ENCODE measurements around the gene AMBRA1. TPM values are rescaled to one million over a fixed set of nuclear protein-coding genes. Genes with fewer than 3 reads are reported as not detected.

Gene AMBRA1
- total RNA-seq, 1 experiment from 2014 or later: 15.8 TPM

GRCh38 chr11:46369458-46370152 lies 224.2 kb downstream of the AMBRA1 start:
- peak; percentile 87 for ATAC-seq
- H3K4me3 ChIP-seq (ENCODE audit: low read length): no peak overlapping the region
- TF ChIP-seq EZH2 (IDR thresholded peaks at IDR 0.05; ENCODE audit: low read length, unreplicated experiment): no peak
- TF ChIP-seq CTCF (conservative IDR thresholded peaks at IDR 0.05; ENCODE audit: low read depth, low read length): peak; percentile 80
- TF ChIP-seq EZH2phosphoT487 (IDR thresholded peaks at IDR 0.05; ENCODE audit: borderline replicate concordance, low read length): no peak
- H3K9ac ChIP-seq (ENCODE audit: low read length): no peak overlapping the region
- H3K9me3 ChIP-seq (ENCODE audit: low read length): no peaks in the 10 kb centered on the region
- H3K27me3 ChIP-seq (ENCODE audit: low read length): no peaks in the 10 kb centered on the region
- H3K79me2 ChIP-seq (ENCODE audit: low read length): peaks cover 5% of the 10 kb centered on the region; the same call in 1 of the 2 replicates
- H3K4me2 ChIP-seq (ENCODE audit: low read length): no peak overlapping the region
- H3F3A ChIP-seq (ENCODE audit: low read length, unreplicated experiment): no peaks in the 10 kb centered on the region
- H3K36me3 ChIP-seq (ENCODE audit: low read depth, low read length): peaks cover 5% of the 10 kb centered on the region; the same call in 1 of the 2 replicates
- intact Hi-C loops (cut with micrococcal nuclease): loop anchor here (5.0 kb wide), 1 partner anchor 122 kb away; no protein-coding TSS in a partner anchor
- no peak overlapping the region for H2AFZ ChIP-seq (ENCODE audit: low read length)
- no peaks in the 10 kb centered on the region for H3K9me2 ChIP-seq (replicated peaks; ENCODE audit: low read length)
- ChIA-PET CTCF (no interaction called here), POLR2A (ENCODE audit: unreplicated experiment) (no interaction called here)
- BruUV-seq (replicated peaks): no TSS peak
- peak; percentile 66 for DNase-seq
- H3K27ac ChIP-seq (ENCODE audit: low read length): no peak overlapping the region
- no peaks in the 10 kb centered on the region; the same call in 1 of the 2 replicates for H3K4me1 ChIP-seq (ENCODE audit: insufficient read depth, low read length)
- H4K20me1 ChIP-seq (ENCODE audit: low read length): no peaks in the 10 kb centered on the region

GRCh38 chr11:46367916-46368267 lies 225.9 kb downstream of the AMBRA1 start:
- no peak overlapping the region for H2AFZ ChIP-seq (ENCODE audit: low read length)
- no peak overlapping the region for H3K9ac ChIP-seq (ENCODE audit: low read length)
- DNase-seq (no peak), ATAC-seq (no peak)
- H3K4me1 ChIP-seq (ENCODE audit: insufficient read depth, low read length): peaks cover 17% of the 10 kb centered on the region
- no peak overlapping the region for H3K4me2 ChIP-seq (ENCODE audit: low read length)
- H4K20me1 ChIP-seq (ENCODE audit: low read length): no peaks in the 10 kb centered on the region
- peaks cover 12% of the 10 kb centered on the region; the same call in 1 of the 2 replicates for H3K79me2 ChIP-seq (ENCODE audit: low read length)
- intact Hi-C loops (cut with micrococcal nuclease): loop anchor here (5.0 kb wide), 1 partner anchor 121 kb away; no protein-coding TSS in a partner anchor
- no peak overlapping the region for H3K4me3 ChIP-seq (ENCODE audit: low read length)
- 0 out of 2 replicates have a peak, but pooled peaks have one; percentile 3 for TF ChIP-seq CTCF (conservative IDR thresholded peaks at IDR 0.05; ENCODE audit: low read depth, low read length)
- TF ChIP-seq EZH2phosphoT487 (IDR thresholded peaks at IDR 0.05; ENCODE audit: borderline replicate concordance, low read length): no peak
- no peaks in the 10 kb centered on the region for H3K9me3 ChIP-seq (ENCODE audit: low read length)
- H3K27ac ChIP-seq (ENCODE audit: low read length): no peak overlapping the region
- peaks cover 5% of the 10 kb centered on the region; the same call in 1 of the 2 replicates for H3K36me3 ChIP-seq (ENCODE audit: low read depth, low read length)
- ChIA-PET CTCF (no interaction called here), POLR2A (ENCODE audit: unreplicated experiment) (no interaction called here)
- BruUV-seq (replicated peaks): no TSS peak
- no peaks in the 10 kb centered on the region for H3F3A ChIP-seq (ENCODE audit: low read length, unreplicated experiment)
- H3K27me3 ChIP-seq (ENCODE audit: low read length): no peaks in the 10 kb centered on the region
- H3K9me2 ChIP-seq (replicated peaks; ENCODE audit: low read length): no peaks in the 10 kb centered on the region

- Histone ChIP-seq H3K9me3 (ENCODE audit: low read length) (no peaks in the 10 kb centered on the region), H2AFZ (ENCODE audit: low read length) (no peak overlapping the region), H3K9ac (ENCODE audit: low read length) (no peak overlapping the region), H3K36me3 (ENCODE audit: low read depth, low read length) (peaks cover 5% of the 10 kb centered on the region; the same call in 1 of the 2 replicates), H3K4me1 (ENCODE audit: insufficient read depth, low read length) (peaks cover 22% of the 10 kb centered on the region), H3K4me3 (ENCODE audit: low read length) (no peak overlapping the region), H3K79me2 (ENCODE audit: low read length) (peaks cover 12% of the 10 kb centered on the region), H4K20me1 (ENCODE audit: low read length) (no peaks in the 10 kb centered on the region), H3K27me3 (ENCODE audit: low read length) (no peaks in the 10 kb centered on the region), H3F3A (ENCODE audit: low read length, unreplicated experiment) (no peaks in the 10 kb centered on the region), H3K4me2 (ENCODE audit: low read length) (no peak overlapping the region), H3K27ac (ENCODE audit: low read length) (no peak overlapping the region), H3K9me2 (replicated peaks; ENCODE audit: low read length) (no peaks in the 10 kb centered on the region)
- intact Hi-C loops (cut with micrococcal nuclease): loop anchor here (5.0 kb wide), 1 partner anchor 120 kb away; no protein-coding TSS in a partner anchor
- POLR2A ChIA-PET (ENCODE audit: unreplicated experiment): no interaction called here
- ATAC-seq: no peak
- CTCF ChIA-PET: no interaction called here
- no TSS peak for BruUV-seq (replicated peaks)
- peak; percentile 39 for DNase-seq
- TF ChIP-seq EZH2 (IDR thresholded peaks at IDR 0.05; ENCODE audit: low read length, unreplicated experiment) (no peak), CTCF (conservative IDR thresholded peaks at IDR 0.05; ENCODE audit: low read depth, low read length) (peak; percentile 62)
Observed at GRCh38 chr11:46367244-46367915, 226.4 kb downstream of the AMBRA1 start.
